ENCODE data around the gene PLCL1. TPM values are rescaled to one million over a fixed set of nuclear protein-coding genes. Genes with fewer than 3 reads are reported as not detected.

PLCL1 gene
- total RNA-seq, 1 experiment from 2014 or later: not detected

DNA sequence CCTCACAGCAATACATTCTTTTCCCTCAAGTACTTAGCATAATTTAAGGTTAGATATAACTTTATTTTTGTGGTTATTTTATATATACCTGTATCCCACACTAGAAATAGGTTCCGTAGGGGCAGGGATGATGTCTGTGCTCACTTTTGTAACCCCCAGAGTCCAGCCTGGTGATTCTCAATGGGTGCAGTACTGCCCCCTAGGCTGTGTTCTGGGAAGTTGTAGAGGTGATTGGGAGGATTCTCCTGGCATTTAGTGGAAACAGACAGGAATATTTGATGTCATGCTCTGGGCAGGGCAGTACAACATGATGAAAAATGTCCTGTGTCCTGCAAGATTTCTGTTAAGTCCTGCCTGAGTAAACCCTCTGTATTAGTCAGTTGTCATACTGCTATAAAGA, 333.3 kb downstream of the PLCL1 start:
- no peaks in the 10 kb centered on the region for H3F3A ChIP-seq (ENCODE audit: insufficient read depth, low read depth)
- DNase-seq: no peak
- no peaks in the 10 kb centered on the region for H3K4me1 ChIP-seq (replicated peaks; ENCODE audit: insufficient read depth)
- no peak overlapping the region for H3K27ac ChIP-seq
- no peak overlapping the region for H3K4me2 ChIP-seq
- CTCF ChIA-PET: no interaction called here
- H2AFZ ChIP-seq: no peak overlapping the region
- H3K79me2 ChIP-seq (ENCODE audit: low read depth): no peaks in the 10 kb centered on the region
- no peaks in the 10 kb centered on the region for H3K9me2 ChIP-seq (ENCODE audit: insufficient read depth)
- TF ChIP-seq EZH2 (IDR thresholded peaks at IDR 0.05; ENCODE audit: low read depth): no peak
- TF ChIP-seq, protein P1, sequence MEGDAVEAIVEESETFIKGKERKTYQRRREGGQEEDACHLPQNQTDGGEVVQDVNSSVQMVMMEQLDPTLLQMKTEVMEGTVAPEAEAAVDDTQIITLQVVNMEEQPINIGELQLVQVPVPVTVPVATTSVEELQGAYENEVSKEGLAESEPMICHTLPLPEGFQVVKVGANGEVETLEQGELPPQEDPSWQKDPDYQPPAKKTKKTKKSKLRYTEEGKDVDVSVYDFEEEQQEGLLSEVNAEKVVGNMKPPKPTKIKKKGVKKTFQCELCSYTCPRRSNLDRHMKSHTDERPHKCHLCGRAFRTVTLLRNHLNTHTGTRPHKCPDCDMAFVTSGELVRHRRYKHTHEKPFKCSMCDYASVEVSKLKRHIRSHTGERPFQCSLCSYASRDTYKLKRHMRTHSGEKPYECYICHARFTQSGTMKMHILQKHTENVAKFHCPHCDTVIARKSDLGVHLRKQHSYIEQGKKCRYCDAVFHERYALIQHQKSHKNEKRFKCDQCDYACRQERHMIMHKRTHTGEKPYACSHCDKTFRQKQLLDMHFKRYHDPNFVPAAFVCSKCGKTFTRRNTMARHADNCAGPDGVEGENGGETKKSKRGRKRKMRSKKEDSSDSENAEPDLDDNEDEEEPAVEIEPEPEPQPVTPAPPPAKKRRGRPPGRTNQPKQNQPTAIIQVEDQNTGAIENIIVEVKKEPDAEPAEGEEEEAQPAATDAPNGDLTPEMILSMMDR (conservative IDR thresholded peaks at IDR 0.05): no peak
- intact Hi-C loops (cut with micrococcal nuclease; ENCODE audit: unreplicated experiment): no loop called here
- H3K9me3 ChIP-seq (ENCODE audit: insufficient read depth, low read depth): no peaks in the 10 kb centered on the region
- POLR2A ChIA-PET (ENCODE audit: unreplicated experiment): no interaction called here
- no TSS peak for BruUV-seq (replicated peaks)
- H3K36me3 ChIP-seq (ENCODE audit: low read depth): no peaks in the 10 kb centered on the region
- H4K20me1 ChIP-seq (ENCODE audit: insufficient read depth): no peaks in the 10 kb centered on the region
- no peak overlapping the region for H3K4me3 ChIP-seq
- no peaks in the 10 kb centered on the region for H3K27me3 ChIP-seq (ENCODE audit: insufficient read depth, low read depth)

DNA sequence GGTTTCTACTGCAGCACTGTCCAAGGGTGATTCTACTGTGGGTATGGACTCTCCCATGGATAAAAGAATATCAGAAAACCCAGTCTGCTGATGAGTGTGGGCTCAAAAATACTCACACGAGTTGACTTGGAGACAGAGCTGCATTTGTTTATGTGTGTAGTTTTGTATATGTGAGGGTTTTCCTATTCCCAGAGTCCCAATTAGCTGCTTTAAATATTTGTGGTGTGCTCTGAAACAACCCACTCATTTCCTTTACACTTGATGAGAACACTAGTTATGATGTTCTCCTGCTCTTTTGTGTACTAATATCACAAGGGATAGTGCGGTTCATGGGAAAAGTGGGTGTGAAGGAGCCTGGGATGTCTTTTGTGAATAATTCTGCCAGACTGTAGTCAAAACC, 337.3 kb downstream of the PLCL1 start:
- no peak for DNase-seq
- Histone ChIP-seq H2AFZ (no peak overlapping the region), H3F3A (ENCODE audit: insufficient read depth, low read depth) (no peaks in the 10 kb centered on the region), H3K9me3 (ENCODE audit: insufficient read depth, low read depth) (no peaks in the 10 kb centered on the region), H3K9me2 (ENCODE audit: insufficient read depth) (no peaks in the 10 kb centered on the region), H3K4me2 (no peak overlapping the region), H3K4me1 (replicated peaks; ENCODE audit: insufficient read depth) (no peaks in the 10 kb centered on the region), H3K36me3 (ENCODE audit: low read depth) (no peaks in the 10 kb centered on the region), H3K27ac (no peak overlapping the region), H3K27me3 (ENCODE audit: insufficient read depth, low read depth) (no peaks in the 10 kb centered on the region), H4K20me1 (ENCODE audit: insufficient read depth) (no peaks in the 10 kb centered on the region), H3K4me3 (no peak overlapping the region), H3K79me2 (ENCODE audit: low read depth) (no peaks in the 10 kb centered on the region)
- intact Hi-C loops (cut with micrococcal nuclease; ENCODE audit: unreplicated experiment): no loop called here
- CTCF ChIA-PET: no interaction called here
- no TSS peak for BruUV-seq (replicated peaks)
- POLR2A ChIA-PET (ENCODE audit: unreplicated experiment): no interaction called here
- no peak for TF ChIP-seq EZH2 (IDR thresholded peaks at IDR 0.05; ENCODE audit: low read depth)
- TF ChIP-seq, protein P1 (conservative IDR thresholded peaks at IDR 0.05): no peak

DNA sequence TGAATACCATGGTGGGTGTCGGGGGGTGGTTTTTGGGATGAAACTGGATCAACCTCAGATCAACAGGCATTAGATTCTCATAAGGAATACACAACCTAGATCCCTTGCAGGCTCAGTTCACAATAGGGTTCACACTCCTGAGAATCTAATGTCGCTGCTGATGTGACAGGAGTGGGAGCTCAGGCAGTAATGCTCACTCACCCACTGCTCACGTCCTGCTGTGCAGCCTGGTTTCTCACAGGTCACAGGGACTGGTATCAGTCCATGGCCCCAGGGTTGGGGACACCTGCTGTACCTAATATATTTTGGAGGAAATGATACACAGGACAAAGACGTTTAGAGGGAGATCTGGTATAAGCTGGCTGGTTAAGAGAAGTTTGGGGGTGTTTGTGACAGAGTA, 338.8 kb downstream of the PLCL1 start:
- no peaks in the 10 kb centered on the region for H4K20me1 ChIP-seq (ENCODE audit: insufficient read depth)
- no peak overlapping the region for H2AFZ ChIP-seq
- DNase-seq: no peak
- TF ChIP-seq EZH2 (IDR thresholded peaks at IDR 0.05; ENCODE audit: low read depth): no peak
- TF ChIP-seq, protein P1 (conservative IDR thresholded peaks at IDR 0.05): no peak
- CTCF ChIA-PET: no interaction called here
- no peaks in the 10 kb centered on the region for H3F3A ChIP-seq (ENCODE audit: insufficient read depth, low read depth)
- H3K36me3 ChIP-seq (ENCODE audit: low read depth): no peaks in the 10 kb centered on the region
- no peak overlapping the region for H3K4me3 ChIP-seq
- intact Hi-C loops (cut with micrococcal nuclease; ENCODE audit: unreplicated experiment): no loop called here
- H3K9me2 ChIP-seq (ENCODE audit: insufficient read depth): no peaks in the 10 kb centered on the region
- no peaks in the 10 kb centered on the region for H3K9me3 ChIP-seq (ENCODE audit: insufficient read depth, low read depth)
- H3K79me2 ChIP-seq (ENCODE audit: low read depth): no peaks in the 10 kb centered on the region
- no peaks in the 10 kb centered on the region for H3K27me3 ChIP-seq (ENCODE audit: insufficient read depth, low read depth)
- no peak overlapping the region for H3K4me2 ChIP-seq
- H3K4me1 ChIP-seq (replicated peaks; ENCODE audit: insufficient read depth): no peaks in the 10 kb centered on the region
- no peak overlapping the region for H3K27ac ChIP-seq
- POLR2A ChIA-PET (ENCODE audit: unreplicated experiment): no interaction called here
- no TSS peak for BruUV-seq (replicated peaks)

Measured in PC-9 (cell line).